Activated CD8-positive, alpha-beta memory T cell treated with anti-CD3 and anti-CD28 coated beads for 36 hours (primary cell): ENCODE data around the gene LTB4R2. TPM values are rescaled to one million over a fixed set of nuclear protein-coding genes. Genes with fewer than 3 reads are reported as not detected.

Source experiments
- CTCF ChIA-PET: fragments of 350-600 bp; sonication (Branson Sonifier 250); formaldehyde crosslinking; loops from one replicate; lab custom pipeline; 2021; ENCODE audit warnings: antibody characterized with exemption; lab: Charles Lee
- POLR2A ChIA-PET: fragments of 350-600 bp; sonication (Branson Sonifier 250); formaldehyde crosslinking; loops from one replicate; lab custom pipeline; 2021; ENCODE audit warnings: antibody characterized with exemption; lab: Charles Lee
- total RNA-seq, 2 experiments: library from RNA; stranded (reverse); gene quantifications; one replicate each; pipeline ENCODE4 v1.2.3, GENCODE V29; 2021

Gene LTB4R2
- total RNA-seq, 2 experiments from 2014 or later = 9.3 to 10.4 TPM

- ChIA-PET POLR2A (interaction anchor here (0.9 to 2.6 kb wide), 5 partner anchors 11 to 120 kb away, joined by 3 to 21 read pairs (median 4); partner anchors contain the start of genes DHRS1, NOP9, TINF2 and TM9SF1), CTCF (interaction anchor here (1.0 to 8.6 kb wide), 10 partner anchors 11 to 125 kb away, joined by 3 to 57 read pairs (median 13); partner anchors contain the start of genes ADCY4, CBLN3, DHRS1 and KHNYN)
These were observed 985 bp downstream of the LTB4R2 start, which contains the start of gene LTB4R for GRCh38 chr14:24310646-24311604. Gene LTB4R, plus strand, starts transcription at chr14:24311502. Its CDS starts 4,150 bp downstream, at chr14:24315652.

DNA sequence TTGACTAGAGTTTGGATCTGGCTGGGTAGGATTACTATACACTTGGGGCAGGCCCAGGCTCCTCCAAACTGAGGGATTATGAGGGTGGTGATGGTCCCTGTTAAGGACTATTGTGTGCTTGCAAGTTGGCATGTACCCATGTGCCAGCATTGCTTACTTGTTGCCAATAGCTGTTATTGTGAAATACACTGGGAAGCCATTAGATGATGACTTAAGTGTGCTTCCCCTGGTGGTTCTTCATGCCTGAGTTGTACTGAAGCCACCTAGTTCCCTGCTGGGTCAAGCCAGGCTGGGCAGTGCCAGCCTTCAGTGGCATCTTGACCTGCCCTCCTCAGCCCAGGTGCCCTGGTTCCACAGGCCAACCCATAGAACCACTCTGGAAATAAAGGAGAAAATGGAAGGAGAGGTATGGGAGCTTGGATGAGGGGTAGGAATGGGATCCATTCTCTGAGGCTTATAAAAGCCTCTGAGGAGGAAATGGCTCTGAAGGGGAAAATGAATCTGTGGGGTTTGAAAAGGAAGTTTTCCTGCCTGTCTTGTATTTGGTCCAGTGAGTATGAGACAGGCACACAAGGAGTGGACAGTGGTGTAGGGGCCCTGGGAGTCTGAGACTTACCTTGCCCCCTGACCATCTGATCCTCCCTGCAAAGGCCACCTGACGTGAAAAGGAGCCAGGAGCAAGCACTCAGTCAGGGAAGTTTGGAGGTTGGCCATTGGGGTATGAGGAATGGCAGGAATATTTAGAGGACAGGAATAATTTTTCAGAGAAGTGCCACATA is 2.1 kb downstream of the LTB4R2 start:
- ChIA-PET POLR2A (interaction anchor here (1.2 to 2.6 kb wide), 3 partner anchors 12 to 117 kb away, joined by 3 to 21 read pairs (median 9); partner anchors contain the start of genes DHRS1, NOP9, TINF2 and TM9SF1), CTCF (interaction anchor here (1.0 to 8.6 kb wide), 8 partner anchors 9 to 124 kb away, joined by 3 to 57 read pairs (median 25); partner anchors contain the start of genes ADCY4, CBLN3, DHRS1 and KHNYN)

- ChIA-PET CTCF (interaction anchor here (1.1 to 8.6 kb wide), 5 partner anchors 10 to 118 kb away, joined by 3 to 57 read pairs (median 7); partner anchors contain the start of genes ADCY4, CBLN3, CHMP4A and KHNYN), POLR2A (interaction anchor here (0.7 kb wide), 1 partner anchor 310 kb away, joined by 3 read pairs; no protein-coding TSS in a partner anchor)
These were observed 3.0 kb downstream of the LTB4R2 start for GRCh38 chr14:24312736-24313507.

- ChIA-PET CTCF (interaction anchor here (1.3 to 8.6 kb wide), 4 partner anchors 10 to 32 kb away, joined by 3 to 57 read pairs (median 4); partner anchors contain the start of gene ADCY4), POLR2A (interaction anchor here (0.7 kb wide), 2 partner anchors 99 to 309 kb away, joined by 3 read pairs; no protein-coding TSS in a partner anchor)
These were observed 4.0 kb downstream of the LTB4R2 start for GRCh38 chr14:24313913-24314312.

GRCh38 chr14:24314377-24315193 is 4.6 kb downstream of the LTB4R2 start:
- ChIA-PET CTCF (interaction anchor here (1.3 to 8.6 kb wide), 4 partner anchors 11 to 33 kb away, joined by 3 to 57 read pairs (median 4); partner anchors contain the start of gene ADCY4), POLR2A (no interaction called here)

- CTCF ChIA-PET = interaction anchor here (0.8 to 1.7 kb wide), 2 partner anchors 10 to 18 kb away, joined by 3 to 4 read pairs; no protein-coding TSS in a partner anchor
These were observed 5.4 kb downstream of the LTB4R2 start for GRCh38 chr14:24315243-24315806.

DNA sequence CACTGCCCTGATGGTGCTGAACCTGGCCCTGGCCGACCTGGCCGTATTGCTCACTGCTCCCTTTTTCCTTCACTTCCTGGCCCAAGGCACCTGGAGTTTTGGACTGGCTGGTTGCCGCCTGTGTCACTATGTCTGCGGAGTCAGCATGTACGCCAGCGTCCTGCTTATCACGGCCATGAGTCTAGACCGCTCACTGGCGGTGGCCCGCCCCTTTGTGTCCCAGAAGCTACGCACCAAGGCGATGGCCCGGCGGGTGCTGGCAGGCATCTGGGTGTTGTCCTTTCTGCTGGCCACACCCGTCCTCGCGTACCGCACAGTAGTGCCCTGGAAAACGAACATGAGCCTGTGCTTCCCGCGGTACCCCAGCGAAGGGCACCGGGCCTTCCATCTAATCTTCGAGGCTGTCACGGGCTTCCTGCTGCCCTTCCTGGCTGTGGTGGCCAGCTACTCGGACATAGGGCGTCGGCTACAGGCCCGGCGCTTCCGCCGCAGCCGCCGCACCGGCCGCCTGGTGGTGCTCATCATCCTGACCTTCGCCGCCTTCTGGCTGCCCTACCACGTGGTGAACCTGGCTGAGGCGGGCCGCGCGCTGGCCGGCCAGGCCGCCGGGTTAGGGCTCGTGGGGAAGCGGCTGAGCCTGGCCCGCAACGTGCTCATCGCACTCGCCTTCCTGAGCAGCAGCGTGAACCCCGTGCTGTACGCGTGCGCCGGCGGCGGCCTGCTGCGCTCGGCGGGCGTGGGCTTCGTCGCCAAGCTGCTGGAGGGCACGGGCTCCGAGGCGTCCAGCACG is 6.1 kb downstream of the LTB4R2 start:
- CTCF ChIA-PET = interaction anchor here (0.8 to 1.7 kb wide), 2 partner anchors 9 to 18 kb away, joined by 3 to 4 read pairs; no protein-coding TSS in a partner anchor
- POLR2A ChIA-PET = no interaction called here

More at GRCh38 chr14:24315243-24315806, 5.4 kb downstream of the LTB4R2 start:
- POLR2A ChIA-PET = no interaction called here

- POLR2A ChIA-PET = no interaction called here
- CTCF ChIA-PET = interaction anchor here (1.7 kb wide), 1 partner anchor 9 kb away, joined by 4 read pairs; no protein-coding TSS in a partner anchor
These were observed 6.6 kb downstream of the LTB4R2 start for GRCh38 chr14:24316597-24316950.

DNA sequence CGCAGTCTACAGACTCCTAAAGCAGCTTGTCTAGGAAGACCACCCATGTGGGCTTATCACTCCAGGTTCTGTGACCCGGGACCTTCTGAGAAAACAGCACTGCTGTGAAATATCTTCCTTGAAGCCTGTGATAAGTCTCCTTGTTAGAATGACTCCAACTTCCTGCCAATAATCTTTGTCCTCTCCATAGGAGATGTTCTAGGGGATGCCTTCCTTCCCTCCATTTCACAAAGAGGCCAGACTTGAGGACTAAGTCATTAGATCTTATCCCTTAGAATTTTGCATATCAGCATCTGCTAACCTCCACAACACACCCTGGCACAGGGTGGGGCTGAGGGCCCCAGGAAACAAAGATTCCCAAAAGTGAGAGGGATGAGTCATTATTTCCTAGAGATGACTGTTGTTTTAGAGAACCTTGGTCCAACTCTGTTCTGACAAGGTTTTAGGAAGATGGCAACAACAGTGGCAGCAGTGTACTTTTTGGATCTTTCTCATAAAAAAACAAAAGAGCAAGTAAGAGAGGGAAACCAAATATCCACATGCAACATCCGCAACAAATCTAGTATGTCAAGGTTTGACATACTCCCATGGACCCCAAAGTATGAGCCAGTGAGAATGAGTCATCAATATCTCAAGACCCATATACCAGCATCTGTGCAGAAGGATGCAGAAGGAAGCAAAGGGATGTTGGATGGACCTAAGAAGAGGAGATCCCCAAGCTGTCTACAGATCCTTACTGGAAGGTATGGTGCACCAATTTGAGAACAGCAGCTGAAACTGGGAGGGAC is 7.4 kb downstream of the LTB4R2 start:
- POLR2A ChIA-PET = no interaction called here
- CTCF ChIA-PET = interaction anchor here (1.7 kb wide), 1 partner anchor 8 kb away, joined by 4 read pairs; no protein-coding TSS in a partner anchor

GRCh38 chr14:24321212-24321975 is 11.5 kb downstream of the LTB4R2 start:
- ChIA-PET CTCF (interaction anchor here (1.5 to 2.3 kb wide), 4 partner anchors 10 to 13 kb away, joined by 3 to 6 read pairs (median 4); partner anchors contain the start of gene LTB4R2), POLR2A (interaction anchor here (0.8 kb wide), 1 partner anchor 110 kb away, joined by 3 read pairs; no protein-coding TSS in a partner anchor)

DNA sequence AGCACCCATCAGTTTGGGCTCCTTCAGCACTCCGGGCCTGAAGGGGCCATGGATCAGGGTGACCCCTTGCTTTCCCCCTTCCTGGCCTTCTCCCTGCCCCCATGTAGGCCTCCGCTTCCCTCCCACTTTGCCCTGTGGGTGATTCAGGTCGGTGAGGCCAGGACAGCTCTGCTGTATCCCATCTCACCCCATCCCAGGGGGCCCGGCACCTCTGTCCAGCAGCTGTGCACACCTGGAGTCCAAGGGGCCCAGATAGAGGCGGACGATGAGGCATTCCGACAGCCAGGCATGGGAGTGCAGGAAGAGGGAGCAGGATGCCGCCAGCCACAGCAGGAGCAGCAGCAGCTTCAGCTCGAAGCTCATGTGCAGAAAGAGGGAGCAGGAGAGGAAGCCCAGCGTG is 12.7 kb downstream of the LTB4R2 start:
- CTCF ChIA-PET = interaction anchor here (1.2 to 1.7 kb wide), 4 partner anchors 9 to 13 kb away, joined by 3 to 5 read pairs (median 4); partner anchors contain the start of gene LTB4R2
- POLR2A ChIA-PET = interaction anchor here (0.8 kb wide), 1 partner anchor 109 kb away, joined by 3 read pairs; no protein-coding TSS in a partner anchor

DNA sequence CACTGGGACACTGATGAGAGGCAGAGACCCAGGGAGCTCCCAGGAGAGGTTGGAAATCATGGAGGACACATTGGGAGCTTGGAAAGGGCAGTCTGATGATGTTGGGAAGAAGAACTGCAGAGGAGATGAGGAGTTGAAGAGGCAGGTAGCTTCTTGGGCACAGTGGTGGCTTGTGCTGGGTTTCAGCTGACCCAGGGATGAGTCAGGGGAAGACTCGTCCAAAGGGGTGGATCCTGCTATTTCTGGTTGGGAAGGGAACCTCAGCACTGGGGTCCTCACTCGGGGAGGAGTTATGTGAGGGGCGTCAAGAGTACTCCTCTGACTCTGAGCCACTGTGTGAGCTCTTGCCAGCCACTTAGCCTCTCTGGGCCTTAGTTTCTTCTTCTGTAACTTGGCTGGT is 13.4 kb downstream of the LTB4R2 start:
- ChIA-PET POLR2A (no interaction called here), CTCF (interaction anchor here (1.2 to 1.7 kb wide), 2 partner anchors 8 to 11 kb away, joined by 4 to 5 read pairs; no protein-coding TSS in a partner anchor)

DNA sequence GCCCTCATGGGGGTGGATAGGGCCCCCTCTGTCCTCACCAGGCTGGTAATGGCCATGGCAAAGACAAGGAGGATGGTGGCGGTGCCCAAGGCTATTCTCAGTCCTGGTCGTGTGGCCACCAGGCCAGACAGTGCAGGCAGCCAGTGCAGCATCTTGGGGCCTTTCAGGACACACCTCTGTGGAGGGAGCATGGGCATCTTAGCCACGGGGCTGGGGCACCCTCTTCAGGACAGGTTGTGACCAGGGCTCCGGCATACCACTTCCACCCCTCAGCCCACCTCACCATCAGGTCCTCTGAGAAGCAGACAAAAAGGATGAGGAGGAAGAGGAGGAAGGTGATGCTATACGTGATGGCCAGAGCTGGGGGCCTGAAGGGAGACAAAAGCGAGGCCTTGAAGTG is 14.1 kb downstream of the LTB4R2 start:
- CTCF ChIA-PET = interaction anchor here (1.0 to 17.7 kb wide), 3 partner anchors 10 to 109 kb away, joined by 3 to 334 read pairs (median 5); partner anchors contain the start of genes CBLN3 and KHNYN
- POLR2A ChIA-PET = no interaction called here
